ENCODE results near the gene MAP3K6. TPM values are rescaled to one million over a fixed set of nuclear protein-coding genes. Genes with fewer than 3 reads are reported as not detected.

MAP3K6 gene
- total RNA-seq, 1 donor, result 8.3 TPM

GRCh38 chr1:27307874-27308598 is 58.7 kb downstream of the MAP3K6 start:
- DNase-seq (ENCODE audit: low read depth in 2 of 3, low spot score in 2 of 3), result no peak

GRCh38 chr1:27306892-27307761 is 59.6 kb downstream of the MAP3K6 start:
- DNase-seq (ENCODE audit: low read depth in 2 of 3, low spot score in 2 of 3), result no peak

- no peak for DNase-seq (ENCODE audit: low read depth in 2 of 3, low spot score in 2 of 3)
These were observed 60.7 kb downstream of the MAP3K6 start for GRCh38 chr1:27306071-27306470.

Small RNA genes within 50 kb of the gene (small RNA-seq; reads per million reads assigned to genes)
- not detected for gene RNU6-48P

Other genes with a start within 250 kb of the MAP3K6 start
- gene SLC9A1, start 211.8 kb downstream of the MAP3K6 start, total RNA-seq, result 6.7 TPM
- 58.2 TPM for gene WDTC1, start 132.3 kb downstream of the MAP3K6 start, total RNA-seq
- 40.1 TPM for gene TMEM222, start 44.8 kb downstream of the MAP3K6 start, total RNA-seq
- gene SYTL1, start 24.9 kb downstream of the MAP3K6 start, total RNA-seq, result 108 TPM
- under 0.01 TPM for gene FCN3, start 7.9 kb upstream of the MAP3K6 start, total RNA-seq
- under 0.01 TPM for gene CD164L2, start 16.4 kb upstream of the MAP3K6 start, total RNA-seq
- 4.3 TPM for gene GPR3, start 25.7 kb upstream of the MAP3K6 start, total RNA-seq
- gene WASF2, start 123.2 kb upstream of the MAP3K6 start, total RNA-seq, result 43.9 TPM
- gene AHDC1, start 237.2 kb upstream of the MAP3K6 start, total RNA-seq, result 20.5 TPM

All from hematopoietic multipotent progenitor cell (in vitro differentiated cells).